Measurements from ENCODE around the gene BSPRY. TPM values are rescaled to one million over a fixed set of nuclear protein-coding genes. Genes with fewer than 3 reads are reported as not detected.
"Not testable (repeated sequence)": the region's sequence is repeated elsewhere in the genome, so short reads cannot be mapped to it uniquely, and the experiment has no call there.

Gene BSPRY
- total RNA-seq, 1 donor from 2014 or later, result not detected

GRCh38 chr9:113341712-113342410, 7.5 kb upstream of the BSPRY start:
- no peak for DNase-seq (ENCODE audit: low read depth in 2 of 2)

- DNase-seq (ENCODE audit: low read depth in 2 of 2), result peak; percentile 4 to 25
Observed at GRCh38 chr9:113343732-113344231, 5.6 kb upstream of the BSPRY start.

GRCh38 chr9:113345190-113345589, 4.2 kb upstream of the BSPRY start:
- no peak for DNase-seq (ENCODE audit: low read depth in 2 of 2)

GRCh38 chr9:113345671-113346070, 3.7 kb upstream of the BSPRY start:
- no peak for DNase-seq (ENCODE audit: low read depth in 2 of 2)

GRCh38 chr9:113348437-113348836, 904 bp upstream of the BSPRY start:
- DNase-seq (ENCODE audit: low read depth in 2 of 2), result no peak

GRCh38 chr9:113349066-113349444, 286 bp upstream of the BSPRY start:
- no peak for DNase-seq (ENCODE audit: low read depth in 2 of 2)

- no peak for DNase-seq (ENCODE audit: low read depth in 2 of 2)
Observed at GRCh38 chr9:113350107-113350661, 843 bp downstream of the BSPRY start.

- no peak for DNase-seq (ENCODE audit: low read depth in 2 of 2)
Observed at GRCh38 chr9:113350937-113351336, 1.6 kb downstream of the BSPRY start.

GRCh38 chr9:113352006-113352405, 2.7 kb downstream of the BSPRY start:
- no peak for DNase-seq (ENCODE audit: low read depth in 2 of 2)

- no peak for DNase-seq (ENCODE audit: low read depth in 2 of 2)
Observed at GRCh38 chr9:113352411-113352810, 3.1 kb downstream of the BSPRY start.

GRCh38 chr9:113355040-113355596, 5.8 kb downstream of the BSPRY start:
- no peak for DNase-seq (ENCODE audit: low read depth in 2 of 2)

- DNase-seq (ENCODE audit: low read depth in 2 of 2), result no peak
Observed at GRCh38 chr9:113356686-113357292, 7.4 kb downstream of the BSPRY start.

GRCh38 chr9:113359385-113359784, 10.0 kb downstream of the BSPRY start:
- no peak for DNase-seq (ENCODE audit: low read depth in 2 of 2)

- DNase-seq (ENCODE audit: low read depth in 2 of 2), result no peak
Observed at GRCh38 chr9:113360242-113360842, 11.0 kb downstream of the BSPRY start.

GRCh38 chr9:113361304-113362018, 12.1 kb downstream of the BSPRY start:
- DNase-seq (ENCODE audit: low read depth in 2 of 2), result peak in 1 of 2 donors; percentile 35

- DNase-seq (ENCODE audit: low read depth in 2 of 2), result no peak
Observed at GRCh38 chr9:113363336-113363735, 14.0 kb downstream of the BSPRY start.

- DNase-seq (ENCODE audit: low read depth in 2 of 2), result no peak
Observed at GRCh38 chr9:113364951-113365350, 15.6 kb downstream of the BSPRY start.

GRCh38 chr9:113365652-113366051, 16.3 kb downstream of the BSPRY start:
- DNase-seq (ENCODE audit: low read depth in 2 of 2), result not testable (repeated sequence)

- DNase-seq (ENCODE audit: low read depth in 2 of 2), result no peak
Observed at GRCh38 chr9:113368348-113368981, 19.1 kb downstream of the BSPRY start.

GRCh38 chr9:113368982-113369854, 19.9 kb downstream of the BSPRY start:
- DNase-seq (ENCODE audit: low read depth in 2 of 2), result no peak

Data from dermis microvascular lymphatic vessel endothelial cell (primary cell).